ENCODE data around the gene ST7.

The ST7 gene

DNA sequence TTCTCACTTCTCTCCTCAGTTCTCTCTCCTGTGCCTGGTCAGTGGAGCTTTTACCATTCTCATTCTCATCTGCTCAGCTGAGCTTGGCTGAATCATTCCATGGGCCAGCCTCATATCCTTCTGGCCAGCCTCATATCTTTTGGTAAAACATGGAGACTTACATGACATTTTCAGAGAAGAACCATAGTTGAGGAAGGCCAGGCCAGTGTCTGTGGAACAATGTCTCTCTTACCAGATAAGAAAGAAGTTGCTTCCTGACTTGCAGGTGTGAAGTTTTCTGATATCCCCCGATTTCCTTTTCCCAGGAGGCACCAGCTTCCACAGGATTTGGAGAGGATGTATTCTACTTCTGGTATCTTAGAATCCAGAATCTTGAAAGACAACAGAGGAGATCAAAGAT lies 24.7 kb downstream of the ST7 start:
- CTCF ChIA-PET: interaction anchor here (2.9 to 15.7 kb wide), 2 partner anchors 11 to 142 kb away, joined by 16 to 519 read pairs; no protein-coding TSS in a partner anchor
- DNase-seq (ENCODE audit: low read depth, low spot score): no peak
- H3K4me3 ChIP-seq (ENCODE audit: low read depth, low read length): no peak overlapping the region
- TF ChIP-seq, protein P1, sequence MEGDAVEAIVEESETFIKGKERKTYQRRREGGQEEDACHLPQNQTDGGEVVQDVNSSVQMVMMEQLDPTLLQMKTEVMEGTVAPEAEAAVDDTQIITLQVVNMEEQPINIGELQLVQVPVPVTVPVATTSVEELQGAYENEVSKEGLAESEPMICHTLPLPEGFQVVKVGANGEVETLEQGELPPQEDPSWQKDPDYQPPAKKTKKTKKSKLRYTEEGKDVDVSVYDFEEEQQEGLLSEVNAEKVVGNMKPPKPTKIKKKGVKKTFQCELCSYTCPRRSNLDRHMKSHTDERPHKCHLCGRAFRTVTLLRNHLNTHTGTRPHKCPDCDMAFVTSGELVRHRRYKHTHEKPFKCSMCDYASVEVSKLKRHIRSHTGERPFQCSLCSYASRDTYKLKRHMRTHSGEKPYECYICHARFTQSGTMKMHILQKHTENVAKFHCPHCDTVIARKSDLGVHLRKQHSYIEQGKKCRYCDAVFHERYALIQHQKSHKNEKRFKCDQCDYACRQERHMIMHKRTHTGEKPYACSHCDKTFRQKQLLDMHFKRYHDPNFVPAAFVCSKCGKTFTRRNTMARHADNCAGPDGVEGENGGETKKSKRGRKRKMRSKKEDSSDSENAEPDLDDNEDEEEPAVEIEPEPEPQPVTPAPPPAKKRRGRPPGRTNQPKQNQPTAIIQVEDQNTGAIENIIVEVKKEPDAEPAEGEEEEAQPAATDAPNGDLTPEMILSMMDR (IDR thresholded peaks at IDR 0.05; ENCODE audit: insufficient read depth, low read length, missing control alignments): no peak
- POLR2A ChIA-PET: no interaction called here

DNA sequence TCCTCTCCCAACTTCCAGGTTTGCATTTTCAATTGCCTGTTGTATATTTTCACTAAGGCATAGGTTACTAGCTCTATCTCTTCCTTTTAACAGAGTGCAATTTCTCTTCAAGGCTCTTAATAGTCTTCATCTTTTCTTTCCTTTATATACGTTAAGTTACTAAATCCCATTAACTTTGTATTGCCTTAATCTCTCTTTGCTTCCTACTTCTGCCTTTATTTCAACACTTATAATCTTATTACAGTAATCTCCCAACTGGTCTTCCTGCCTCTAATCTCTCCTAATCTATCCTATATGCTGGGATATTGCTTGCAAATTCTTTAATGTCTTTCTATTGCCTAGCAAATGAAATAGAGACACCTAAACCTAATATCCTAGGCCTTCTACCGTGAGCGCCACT lies 26.1 kb downstream of the ST7 start:
- ChIA-PET CTCF (interaction anchor here (1.0 to 15.7 kb wide), 4 partner anchors 9 to 234 kb away, joined by 3 to 519 read pairs (median 10); no protein-coding TSS in a partner anchor), POLR2A (no interaction called here)
- no peak for DNase-seq (ENCODE audit: low read depth, low spot score)
- H3K4me3 ChIP-seq (ENCODE audit: low read depth, low read length): no peak overlapping the region
- TF ChIP-seq, protein P1 (IDR thresholded peaks at IDR 0.05; ENCODE audit: insufficient read depth, low read length, missing control alignments): no peak

DNA sequence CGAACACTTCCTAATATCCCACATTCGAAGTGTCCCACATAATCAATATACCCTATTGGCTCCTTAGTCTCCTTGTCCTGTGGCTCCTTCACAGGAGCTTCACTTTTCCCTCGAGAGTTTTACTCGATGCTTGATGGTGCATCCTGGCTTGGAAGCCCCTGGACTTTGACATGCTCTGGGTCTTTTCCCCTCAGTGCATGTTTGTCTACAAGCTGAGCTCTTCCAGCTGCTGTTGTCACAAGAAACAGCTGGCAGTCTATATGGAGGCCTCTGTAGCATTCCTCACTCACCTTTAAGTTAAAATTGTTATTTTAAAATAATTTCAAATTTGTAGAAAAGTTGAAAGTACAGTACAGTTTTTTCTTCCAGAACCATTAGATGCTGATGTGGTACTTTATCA lies 27.1 kb downstream of the ST7 start:
- TF ChIP-seq, protein P1 (IDR thresholded peaks at IDR 0.05; ENCODE audit: insufficient read depth, low read length, missing control alignments): no peak
- no peak overlapping the region for H3K4me3 ChIP-seq (ENCODE audit: low read depth, low read length)
- DNase-seq (ENCODE audit: low read depth, low spot score): no peak
- CTCF ChIA-PET: interaction anchor here (15.7 kb wide), 1 partner anchor 140 kb away, joined by 519 read pairs; no protein-coding TSS in a partner anchor
- POLR2A ChIA-PET: no interaction called here

DNA sequence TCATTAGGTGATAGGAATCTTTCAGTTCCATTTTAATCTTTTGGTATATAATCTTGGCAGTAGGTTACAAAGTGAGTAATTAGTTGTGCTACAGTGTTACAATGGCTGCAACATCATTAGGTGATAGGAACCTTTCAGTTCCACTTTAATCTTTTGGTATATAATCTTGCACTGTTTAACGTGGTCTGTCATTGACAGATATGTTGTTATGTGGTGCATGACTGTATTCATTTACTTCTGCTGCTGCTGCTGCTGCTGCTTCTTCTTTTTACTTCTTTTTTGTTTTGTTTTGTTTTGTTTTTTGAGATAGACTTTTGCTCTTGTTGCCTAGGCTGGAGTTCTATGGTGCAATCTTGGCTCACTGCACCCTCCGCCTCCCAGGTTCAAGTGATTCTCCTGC lies 28.6 kb downstream of the ST7 start:
- ChIA-PET CTCF (interaction anchor here (1.0 to 15.7 kb wide), 3 partner anchors 12 to 148 kb away, joined by 3 to 519 read pairs (median 3); no protein-coding TSS in a partner anchor), POLR2A (no interaction called here)
- no peak for DNase-seq (ENCODE audit: low read depth, low spot score)
- TF ChIP-seq, protein P1 (IDR thresholded peaks at IDR 0.05; ENCODE audit: insufficient read depth, low read length, missing control alignments): no peak
- no peak overlapping the region for H3K4me3 ChIP-seq (ENCODE audit: low read depth, low read length)

DNA sequence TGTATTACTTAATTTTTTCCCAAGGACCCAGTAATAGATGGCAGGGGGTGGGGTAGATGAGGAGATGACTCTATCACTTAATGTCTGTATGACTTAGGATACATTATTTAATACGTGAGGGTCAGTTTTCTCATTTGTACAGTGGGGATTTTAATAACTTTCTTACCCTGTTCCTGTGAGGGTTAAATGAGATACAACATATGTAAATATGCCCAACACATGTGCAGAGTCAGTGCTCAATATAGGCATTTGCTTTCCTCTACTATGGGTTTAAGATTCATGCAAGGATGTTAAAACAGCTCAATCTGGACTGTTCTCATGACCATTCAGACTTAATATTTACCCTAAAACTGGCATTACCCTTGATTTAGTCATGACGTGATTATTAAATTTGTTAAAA lies 31.2 kb downstream of the ST7 start:
- POLR2A ChIA-PET: no interaction called here

DNA sequence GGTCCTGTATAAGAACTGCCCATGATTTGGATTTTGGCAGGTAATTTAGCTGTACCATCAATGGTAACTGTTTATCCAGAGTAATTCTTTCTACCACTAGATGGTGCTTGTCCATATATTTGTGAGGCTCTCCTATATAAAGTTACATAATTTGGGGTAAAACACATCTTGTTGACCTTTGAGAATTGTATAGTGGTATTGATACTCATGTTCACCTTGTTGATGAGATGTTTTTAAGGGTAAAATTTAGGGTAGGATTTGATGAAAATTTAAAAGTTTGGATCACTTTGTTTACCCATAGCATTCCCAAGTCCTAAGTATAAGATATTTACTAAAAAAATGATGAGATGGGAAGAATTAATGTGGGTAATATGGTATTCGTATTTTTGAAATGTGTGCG lies 31.6 kb downstream of the ST7 start:
- DNase-seq (ENCODE audit: low read depth, low spot score): no peak
- no peak overlapping the region for H3K4me3 ChIP-seq (ENCODE audit: low read depth, low read length)
- TF ChIP-seq, protein P1 (IDR thresholded peaks at IDR 0.05; ENCODE audit: insufficient read depth, low read length, missing control alignments): peak; percentile 32
- POLR2A ChIA-PET: no interaction called here
- CTCF ChIA-PET: interaction anchor here (1.0 to 15.7 kb wide), 26 partner anchors 9 to 390 kb away, joined by 3 to 519 read pairs (median 6); no protein-coding TSS in a partner anchor

More for the DNA sequence above, 31.2 kb downstream of the ST7 start:
- CTCF ChIA-PET: interaction anchor here (1.0 to 15.7 kb wide), 23 partner anchors 9 to 226 kb away, joined by 3 to 519 read pairs (median 6); no protein-coding TSS in a partner anchor
- no peak overlapping the region for H3K4me3 ChIP-seq (ENCODE audit: low read depth, low read length)
- no peak for DNase-seq (ENCODE audit: low read depth, low spot score)
- TF ChIP-seq, protein P1 (IDR thresholded peaks at IDR 0.05; ENCODE audit: insufficient read depth, low read length, missing control alignments): no peak
